WTC11 (cell line): ENCODE data around the gene SUPT20H.

Source experiments
- CTCF ChIP-seq: fragments of 200-600 bp; IDR thresholded peaks from 2 replicates; pipeline ENCODE4 v1.8.0; 2022; ENCODE audit warnings: antibody characterized with exemption
- E2F4 ChIP-seq: sonication (generic); formaldehyde crosslinking; IDR thresholded peaks from 2 replicates; pipeline ENCODE4 v1.8.1; 2022; ENCODE audit warnings: low read depth, mild to moderate bottlenecking, moderate library complexity, missing genetic modification reagents, borderline replicate concordance
- FOXP1 ChIP-seq: sonication (generic); formaldehyde crosslinking; IDR thresholded peaks from 2 replicates; pipeline ENCODE4 v1.8.0; 2022; ENCODE audit warnings: missing genetic modification reagents, mild to moderate bottlenecking, moderate library complexity, borderline replicate concordance
- KAT7 ChIP-seq: sonication (generic); formaldehyde crosslinking; IDR thresholded peaks from 2 replicates; pipeline ENCODE4 v1.8.1; 2023; ENCODE audit warnings: missing genetic modification reagents, mild to moderate bottlenecking, borderline replicate concordance
- MAX ChIP-seq: sonication (generic); formaldehyde crosslinking; IDR thresholded peaks from 2 replicates; pipeline ENCODE4 v1.8.0; 2022; ENCODE audit warnings: mild to moderate bottlenecking, missing genetic modification reagents
- MXD4 ChIP-seq: fragments of 250-450 bp; sonication (Bioruptor Pico); IDR thresholded peaks from 2 replicates; pipeline ENCODE4 v1.8.0; 2021; ENCODE audit warnings: mild to moderate bottlenecking, moderate library complexity, borderline replicate concordance
- NFATC4 ChIP-seq: fragments of 250-450 bp; sonication (Bioruptor Pico); IDR thresholded peaks from 2 replicates; pipeline ENCODE4 v1.9.0; 2021; ENCODE audit warnings: mild to moderate bottlenecking
- NFYB ChIP-seq: sonication (generic); formaldehyde crosslinking; conservative IDR thresholded peaks from 2 replicates; pipeline ENCODE4 v1.8.0; 2022; ENCODE audit warnings: low read depth, missing genetic modification reagents
- NR2C2 ChIP-seq: sonication (generic); formaldehyde crosslinking; IDR thresholded peaks from 2 replicates; pipeline ENCODE4 v1.8.0; 2022; ENCODE audit warnings: mild to moderate bottlenecking, missing genetic modification reagents
- PREB ChIP-seq: sonication (generic); formaldehyde crosslinking; IDR thresholded peaks from 2 replicates; pipeline ENCODE4 v1.8.1; 2022; ENCODE audit warnings: mild to moderate bottlenecking, missing genetic modification reagents, moderate library complexity, borderline replicate concordance
- SP1 ChIP-seq: sonication (generic); formaldehyde crosslinking; conservative IDR thresholded peaks from 2 replicates; pipeline ENCODE4 v1.8.1; 2022; ENCODE audit warnings: missing genetic modification reagents
- TEAD4 ChIP-seq: sonication (generic); formaldehyde crosslinking; IDR thresholded peaks from 2 replicates; pipeline ENCODE4 v1.8.0; 2022; ENCODE audit warnings: mild to moderate bottlenecking, missing genetic modification reagents
- USF2 ChIP-seq: sonication (generic); formaldehyde crosslinking; IDR thresholded peaks from 2 replicates; pipeline ENCODE4 v1.8.1; 2023; ENCODE audit warnings: mild to moderate bottlenecking, missing genetic modification reagents, moderate library complexity
- ZNF121 ChIP-seq: sonication (generic); formaldehyde crosslinking; IDR thresholded peaks from 2 replicates; pipeline ENCODE4 v1.8.0; 2023; ENCODE audit warnings: missing genetic modification reagents

- TF ChIP-seq E2F4 (CRISPR knock-in tag) (no peak), CTCF (no peak), NR2C2 (CRISPR knock-in tag) (no peak), PREB (CRISPR knock-in tag) (no peak), TEAD4 (CRISPR knock-in tag) (no peak), SP1 (CRISPR knock-in tag) (no peak), ZNF121 (CRISPR knock-in tag) (no peak), MXD4 (no peak), NFATC4 (CRISPR knock-in tag) (no peak), KAT7 (no peak), USF2 (no peak), MAX (CRISPR knock-in tag) (no peak), NFYB (CRISPR knock-in tag) (no peak), FOXP1 (CRISPR knock-in tag) (no peak)
Observed at GRCh38 chr13:37001921-37002250, 57.6 kb downstream of the SUPT20H start.
